Left ventricle myocardium superior (tissue), 1 donor: ENCODE measurements around the gene IQGAP3. TPM values are rescaled to one million over a fixed set of nuclear protein-coding genes. Genes with fewer than 3 reads are reported as not detected.
A peak's percentile ranks its signal among the peaks of the same experiment; 100 is the strongest.

Source experiments
- ATAC-seq: fragments of 200-7000 bp; cut with Tn5 transposase; one replicate; pipeline ENCODE4 v1.9.1; 2020; ENCODE audit warnings: mild to moderate bottlenecking, moderate library complexity
- DNase-seq: peaks from one replicate; pipeline ENCODE4 v3.0.0-alpha.2; 2020
- intact Hi-C: fragments of 100-400 bp; cut with micrococcal nuclease; formaldehyde crosslinking; loops from one replicate; pipeline ENCODE4 v1.11.0; 2022
- total RNA-seq: library from RNA; stranded (reverse); fragmentation: NEBNext Ultra II Directional; extraction: Animal tissue kit (Norgen Biotek cat#: 25700); gene quantifications from one replicate; pipeline ENCODE4 v1.2.1, GENCODE V29; 2021
- donor health status: DM: no; HTN: yes; CAD: no; lungs with severe emphysema.

IQGAP3 gene
- total RNA-seq, 1 donor from 2014 or later = 0.42 TPM

DNA sequence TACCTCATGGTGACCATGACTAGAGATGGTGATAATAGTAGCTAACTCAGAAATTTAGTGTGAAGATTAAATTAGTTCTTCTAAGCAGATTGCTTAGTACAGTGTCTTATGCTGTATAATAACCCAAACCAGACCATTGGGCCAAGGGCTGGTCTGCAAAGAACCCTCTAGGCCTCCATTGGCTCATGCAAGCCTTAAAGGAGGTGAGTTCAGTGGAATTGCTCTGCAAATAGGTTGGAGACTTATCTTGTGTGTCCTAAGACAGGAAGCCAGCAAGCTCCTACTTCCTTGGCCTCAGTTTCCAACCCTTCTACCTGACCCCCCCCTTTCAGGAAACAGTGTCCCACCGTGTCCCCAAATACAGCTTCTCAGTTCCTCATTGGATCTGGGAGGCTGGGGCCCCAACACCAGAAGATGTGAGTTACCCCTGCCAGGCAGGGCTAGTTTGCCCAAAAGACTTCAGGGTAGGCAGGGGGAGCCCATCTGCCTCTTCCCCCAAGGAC lies 69.9 kb downstream of the IQGAP3 start:
- intact Hi-C loops = no loop called here
- ATAC-seq (no peak), DNase-seq (no peak)

GRCh38 chr1:156500793-156501506 lies 71.4 kb downstream of the IQGAP3 start:
- ATAC-seq (peak; percentile 79), DNase-seq (peak; percentile 97)
- intact Hi-C loops = no loop called here

DNA sequence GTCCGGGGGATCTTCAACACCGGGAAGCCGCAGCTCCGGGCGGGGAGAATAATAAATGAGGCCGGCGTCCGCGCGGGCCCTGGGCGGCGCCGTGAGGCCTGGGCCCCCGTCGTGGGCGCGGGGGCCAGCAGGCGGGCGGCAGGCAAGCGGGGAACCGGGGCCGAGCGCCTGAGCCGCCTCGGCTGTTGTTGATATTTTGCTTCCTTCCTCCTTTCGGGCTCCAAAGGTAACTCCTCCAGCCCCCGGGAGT lies 71.9 kb downstream of the IQGAP3 start, which contains the start of gene MEF2D:
MEF2D (minus strand) TSS at position 233 of the 250 bp plus-strand sequence. CDS start 17,483 bp downstream, outside the sequence.
- intact Hi-C loops = no loop called here
- DNase-seq (no peak), ATAC-seq (no peak)

DNA sequence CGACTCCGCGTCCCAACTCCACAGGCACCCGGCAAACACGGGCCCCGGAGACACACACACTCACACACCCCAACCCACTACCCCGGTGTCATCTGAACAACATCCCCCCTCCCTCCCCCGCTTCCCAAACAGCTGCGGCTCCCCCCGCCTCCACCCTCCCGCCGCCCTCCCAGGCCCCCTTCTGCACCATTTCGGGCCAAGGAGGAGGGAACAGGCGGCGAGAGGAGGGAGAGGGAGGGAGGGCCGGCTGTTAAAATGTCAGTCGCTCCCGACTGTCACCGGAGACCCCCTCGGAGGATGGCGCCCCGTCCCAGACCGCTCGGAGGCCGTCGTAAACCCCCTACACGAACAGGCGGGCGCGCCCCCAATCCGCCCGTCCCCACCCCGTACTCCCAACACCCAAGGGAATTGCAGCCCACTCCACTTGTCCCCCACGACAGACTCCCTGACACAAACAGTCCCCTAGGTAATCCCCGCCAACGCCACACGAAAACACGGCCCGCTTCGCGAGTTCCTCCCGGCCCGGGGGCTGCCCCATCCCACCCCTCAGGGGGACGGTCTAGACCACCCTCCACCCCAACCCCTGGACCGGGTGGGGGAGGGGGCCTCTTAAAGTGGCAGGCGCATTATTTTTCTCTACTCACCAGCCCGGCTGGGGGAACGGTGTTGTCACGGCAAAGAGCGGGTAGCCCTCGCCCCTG lies 72.4 kb downstream of the IQGAP3 start:
- intact Hi-C loops = no loop called here
- peak; percentile 24 for ATAC-seq
- DNase-seq = peak; percentile 77

DNA sequence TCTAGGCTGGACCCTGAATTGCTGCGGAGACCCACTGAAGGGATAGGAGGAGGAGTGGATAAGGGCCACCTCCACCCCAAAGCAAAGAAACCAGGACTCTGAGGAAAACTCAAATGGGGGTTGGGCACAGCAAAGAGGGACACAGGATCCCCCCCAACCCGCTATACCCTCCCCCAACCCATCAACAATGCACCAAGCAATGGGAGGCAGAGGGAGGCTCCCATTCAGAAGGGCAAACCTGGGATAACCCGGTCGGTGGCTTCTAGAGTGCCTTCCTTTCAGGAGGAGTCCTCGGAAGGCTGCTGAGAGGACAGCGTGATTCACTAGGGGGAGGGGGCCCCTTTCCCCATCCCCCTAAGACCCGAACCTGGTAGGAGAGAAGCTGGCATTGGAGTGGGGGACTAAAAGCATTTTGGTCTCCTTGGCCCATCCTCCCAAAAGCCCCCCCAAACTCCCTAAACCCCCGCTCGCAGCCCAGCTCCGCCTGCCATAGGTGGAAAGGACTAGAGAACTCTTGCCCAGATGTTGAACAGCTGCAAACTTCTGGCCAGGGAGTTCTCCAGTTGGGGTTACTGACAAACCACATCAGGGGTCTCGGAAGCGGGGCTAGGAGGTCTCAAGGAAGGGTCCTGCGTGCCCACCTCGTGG lies 73.0 kb downstream of the IQGAP3 start:
- DNase-seq (peak; percentile 35), ATAC-seq (no peak)
- intact Hi-C loops = no loop called here

- ATAC-seq (peak; percentile 2), DNase-seq (peak; percentile 77)
- intact Hi-C loops = no loop called here
These were observed 73.8 kb downstream of the IQGAP3 start for GRCh38 chr1:156498432-156499193.

GRCh38 chr1:156497743-156498431 lies 74.5 kb downstream of the IQGAP3 start:
- ATAC-seq = no peak
- intact Hi-C loops = no loop called here
- DNase-seq = no peak

DNA sequence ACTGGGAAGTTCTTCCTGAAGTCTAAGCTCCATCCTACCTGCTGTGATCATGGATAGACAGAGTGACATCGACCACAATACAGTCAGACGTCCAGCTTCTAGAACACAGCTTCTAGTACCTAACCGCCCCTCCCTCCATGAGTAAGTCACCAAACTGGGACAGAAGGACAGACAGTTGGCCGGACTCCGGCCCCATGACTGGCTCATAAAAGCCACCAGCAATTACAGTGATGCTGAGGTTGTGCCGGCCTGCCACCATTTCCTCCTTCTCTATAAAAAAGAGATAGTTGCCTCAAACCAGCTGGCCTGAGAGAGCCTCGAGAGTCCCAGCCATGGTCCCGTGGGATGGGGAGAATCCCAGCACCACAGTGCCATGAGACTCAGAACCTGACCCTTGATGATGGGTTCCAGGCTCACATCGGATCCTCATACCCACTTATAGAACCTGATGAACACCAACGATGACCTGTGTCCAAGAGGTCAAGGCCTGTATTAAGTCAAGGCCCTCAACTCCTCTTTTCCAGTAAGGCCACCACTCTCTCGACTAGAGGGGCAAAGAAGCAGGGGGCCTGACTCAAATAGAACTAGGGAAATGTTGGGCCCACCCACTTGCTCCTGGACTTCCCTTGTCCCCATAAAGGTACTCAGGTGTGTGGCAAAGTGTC lies 75.2 kb downstream of the IQGAP3 start:
- intact Hi-C loops = no loop called here
- peak; percentile 57 for DNase-seq
- no peak for ATAC-seq

GRCh38 chr1:156496211-156496761 lies 76.1 kb downstream of the IQGAP3 start:
- intact Hi-C loops = no loop called here
- ATAC-seq (no peak), DNase-seq (no peak)

DNA sequence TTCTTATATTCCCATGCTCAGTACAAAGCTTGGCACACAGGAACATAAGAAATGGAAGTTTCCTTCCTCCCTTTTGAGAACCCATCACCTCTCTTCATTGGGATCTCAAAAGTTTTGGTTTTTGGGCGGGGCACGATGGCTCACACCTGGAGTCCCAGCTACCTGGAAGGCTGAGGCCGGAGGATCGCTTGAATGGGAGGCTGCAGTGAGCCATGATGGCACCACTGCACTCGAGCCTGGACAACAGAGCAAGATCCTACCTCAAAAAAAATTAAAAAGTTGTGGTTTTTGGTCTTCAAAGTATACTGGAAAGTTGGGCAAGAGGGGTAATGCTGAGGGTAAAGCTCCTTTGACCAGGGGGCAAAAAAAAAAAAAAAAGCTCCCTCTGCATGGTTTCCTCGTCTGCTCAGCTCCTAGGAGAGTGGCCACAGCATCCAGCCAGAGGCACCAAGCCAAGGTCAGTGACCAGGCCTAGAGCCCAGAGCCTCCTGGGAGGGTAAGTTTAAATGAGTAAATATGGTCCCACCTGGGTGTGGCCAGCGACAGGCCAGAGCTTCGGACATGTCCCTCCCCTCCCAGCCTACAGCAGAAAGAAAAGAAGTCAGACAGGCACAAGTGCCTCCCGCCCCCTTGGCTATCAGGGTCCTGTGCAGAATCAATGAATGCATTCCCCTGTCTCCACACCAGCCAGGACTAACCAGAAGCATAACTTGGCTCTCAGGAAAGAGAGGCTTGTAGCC lies 76.8 kb downstream of the IQGAP3 start:
- ATAC-seq (peak; percentile 8), DNase-seq (peak; percentile 85)
- intact Hi-C loops = no loop called here

GRCh38 chr1:156494309-156494895 lies 78.0 kb downstream of the IQGAP3 start:
- intact Hi-C loops = no loop called here
- DNase-seq = no peak
- no peak for ATAC-seq

DNA sequence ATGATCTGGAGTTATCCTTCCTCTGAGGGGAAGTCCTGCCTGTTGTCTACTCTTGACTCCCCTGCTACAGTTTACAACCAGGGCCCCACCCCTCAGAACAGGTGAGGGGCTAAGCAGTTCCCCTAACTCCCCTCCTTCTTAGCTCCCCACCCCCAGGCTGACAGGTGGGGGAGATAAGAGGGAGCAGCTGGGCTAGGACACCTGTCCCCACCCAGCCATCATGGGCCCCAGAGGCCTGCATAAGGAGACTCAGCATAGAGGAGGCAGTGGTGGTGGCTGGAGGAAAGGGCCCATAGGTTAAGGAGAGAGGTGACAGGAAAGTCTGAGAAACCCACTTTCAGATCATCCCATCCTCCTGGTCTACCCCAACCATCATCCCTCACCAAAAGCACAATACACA lies 78.6 kb downstream of the IQGAP3 start:
- DNase-seq (no peak), ATAC-seq (no peak)
- intact Hi-C loops = no loop called here

DNA sequence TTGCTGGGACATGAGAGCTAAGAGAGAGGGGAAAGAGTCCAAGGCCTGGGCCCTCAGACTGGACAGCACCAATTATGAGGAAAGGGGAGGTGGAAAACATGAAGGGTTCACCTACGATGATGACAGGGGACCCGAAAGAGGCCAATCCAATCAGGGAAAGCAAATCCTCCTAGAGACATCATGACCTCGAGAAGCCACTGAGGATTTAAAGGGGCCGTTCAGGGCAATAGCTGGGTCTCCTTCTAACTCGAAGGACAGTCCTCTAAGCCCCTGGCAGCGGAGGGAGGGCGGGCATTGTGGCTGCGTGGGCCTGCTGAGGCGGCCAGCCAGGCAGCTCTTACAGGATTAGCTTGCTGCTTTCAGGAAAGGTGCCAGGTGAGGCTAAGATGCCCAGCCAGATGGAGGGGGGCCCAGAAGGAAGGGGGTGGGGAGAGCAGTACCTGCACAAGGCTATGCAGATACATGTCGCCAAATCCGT lies 79.2 kb downstream of the IQGAP3 start:
- peak; percentile 12 for ATAC-seq
- DNase-seq = peak; percentile 76
- intact Hi-C loops = no loop called here

GRCh38 chr1:156492591-156493080 lies 79.7 kb downstream of the IQGAP3 start:
- ATAC-seq (no peak), DNase-seq (peak; percentile 67)
- intact Hi-C loops = no loop called here

DNA sequence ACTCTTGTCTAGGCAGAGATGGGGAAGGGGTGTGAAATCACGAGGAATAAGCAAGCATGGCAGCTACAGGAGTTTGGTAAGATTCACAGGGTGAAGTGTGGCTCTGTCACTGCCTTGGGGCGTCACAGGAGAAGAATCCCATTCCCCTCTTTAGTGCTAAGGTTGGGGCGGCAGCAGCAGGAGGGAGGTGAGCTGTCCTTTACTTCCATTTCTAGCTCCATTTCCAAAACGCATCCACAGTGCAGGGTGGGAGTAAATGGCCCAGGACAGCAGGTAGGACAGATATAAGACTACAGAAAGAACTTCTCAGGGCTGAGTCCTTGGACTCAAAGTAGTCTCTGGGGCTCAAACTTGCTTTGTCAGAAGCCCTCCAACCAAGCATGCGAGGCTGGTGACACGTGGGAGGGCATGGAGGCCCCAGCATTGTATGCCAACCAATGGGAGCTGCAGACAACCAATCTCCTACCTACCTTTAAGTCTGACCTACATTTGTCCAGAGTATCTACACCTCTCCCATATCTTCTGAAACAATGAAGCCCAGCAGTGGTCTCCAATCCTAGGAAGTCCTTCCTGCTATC lies 80.3 kb downstream of the IQGAP3 start:
- DNase-seq (no peak), ATAC-seq (no peak)
- intact Hi-C loops = no loop called here

GRCh38 chr1:156491151-156491949 lies 81.0 kb downstream of the IQGAP3 start:
- DNase-seq = no peak

More at GRCh38 chr1:156491151-156491949, 81.0 kb downstream of the IQGAP3 start:
- ATAC-seq = no peak
- intact Hi-C loops = no loop called here
